ENCODE data around the gene FARP1.

Gene FARP1

DNA sequence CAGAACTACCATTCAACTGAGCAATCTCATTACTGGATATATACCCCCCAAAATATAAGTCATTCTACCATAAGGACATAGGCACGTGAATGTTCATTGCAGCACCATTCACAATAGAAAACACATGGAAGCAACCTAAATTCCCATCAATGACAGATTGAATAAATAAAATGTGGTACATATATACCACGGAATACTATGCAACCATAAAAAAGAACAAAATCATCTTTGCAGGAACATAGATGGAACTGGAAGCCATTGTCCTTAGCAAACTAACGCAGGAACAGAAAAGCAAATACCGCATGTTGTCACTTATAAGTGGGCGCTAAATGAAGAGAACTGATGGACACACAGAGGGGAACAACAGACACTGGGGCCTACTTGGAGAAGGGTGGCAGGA, 20.0 kb downstream of the FARP1 start:
- H3K4me3 ChIP-seq (ENCODE audit: low read depth, low read length): no peak overlapping the region
- TF ChIP-seq, protein P1, sequence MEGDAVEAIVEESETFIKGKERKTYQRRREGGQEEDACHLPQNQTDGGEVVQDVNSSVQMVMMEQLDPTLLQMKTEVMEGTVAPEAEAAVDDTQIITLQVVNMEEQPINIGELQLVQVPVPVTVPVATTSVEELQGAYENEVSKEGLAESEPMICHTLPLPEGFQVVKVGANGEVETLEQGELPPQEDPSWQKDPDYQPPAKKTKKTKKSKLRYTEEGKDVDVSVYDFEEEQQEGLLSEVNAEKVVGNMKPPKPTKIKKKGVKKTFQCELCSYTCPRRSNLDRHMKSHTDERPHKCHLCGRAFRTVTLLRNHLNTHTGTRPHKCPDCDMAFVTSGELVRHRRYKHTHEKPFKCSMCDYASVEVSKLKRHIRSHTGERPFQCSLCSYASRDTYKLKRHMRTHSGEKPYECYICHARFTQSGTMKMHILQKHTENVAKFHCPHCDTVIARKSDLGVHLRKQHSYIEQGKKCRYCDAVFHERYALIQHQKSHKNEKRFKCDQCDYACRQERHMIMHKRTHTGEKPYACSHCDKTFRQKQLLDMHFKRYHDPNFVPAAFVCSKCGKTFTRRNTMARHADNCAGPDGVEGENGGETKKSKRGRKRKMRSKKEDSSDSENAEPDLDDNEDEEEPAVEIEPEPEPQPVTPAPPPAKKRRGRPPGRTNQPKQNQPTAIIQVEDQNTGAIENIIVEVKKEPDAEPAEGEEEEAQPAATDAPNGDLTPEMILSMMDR (IDR thresholded peaks at IDR 0.05; ENCODE audit: low read depth, low read length): no peak

DNA sequence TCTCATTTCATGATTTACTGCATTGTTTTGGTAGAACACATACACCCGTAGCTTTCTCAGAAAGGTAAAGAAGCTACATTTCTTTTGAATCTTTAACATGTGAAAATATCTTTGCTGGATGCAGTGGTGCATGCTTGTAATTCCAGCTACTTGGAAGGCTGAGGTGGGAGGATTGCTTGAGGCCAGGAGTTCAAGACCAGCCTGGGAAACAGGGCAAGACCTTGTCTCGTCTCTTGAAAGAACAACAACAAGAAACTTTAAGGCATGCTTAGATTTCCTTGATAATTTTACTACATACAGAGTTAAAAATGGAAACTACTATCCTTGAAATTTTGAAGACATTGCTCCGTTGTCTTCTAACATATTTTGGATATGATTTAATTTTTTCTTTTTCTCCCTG, 26.4 kb downstream of the FARP1 start:
- TF ChIP-seq, protein P1 (IDR thresholded peaks at IDR 0.05; ENCODE audit: low read depth, low read length): no peak
- no peak overlapping the region for H3K4me3 ChIP-seq (ENCODE audit: low read depth, low read length)

DNA sequence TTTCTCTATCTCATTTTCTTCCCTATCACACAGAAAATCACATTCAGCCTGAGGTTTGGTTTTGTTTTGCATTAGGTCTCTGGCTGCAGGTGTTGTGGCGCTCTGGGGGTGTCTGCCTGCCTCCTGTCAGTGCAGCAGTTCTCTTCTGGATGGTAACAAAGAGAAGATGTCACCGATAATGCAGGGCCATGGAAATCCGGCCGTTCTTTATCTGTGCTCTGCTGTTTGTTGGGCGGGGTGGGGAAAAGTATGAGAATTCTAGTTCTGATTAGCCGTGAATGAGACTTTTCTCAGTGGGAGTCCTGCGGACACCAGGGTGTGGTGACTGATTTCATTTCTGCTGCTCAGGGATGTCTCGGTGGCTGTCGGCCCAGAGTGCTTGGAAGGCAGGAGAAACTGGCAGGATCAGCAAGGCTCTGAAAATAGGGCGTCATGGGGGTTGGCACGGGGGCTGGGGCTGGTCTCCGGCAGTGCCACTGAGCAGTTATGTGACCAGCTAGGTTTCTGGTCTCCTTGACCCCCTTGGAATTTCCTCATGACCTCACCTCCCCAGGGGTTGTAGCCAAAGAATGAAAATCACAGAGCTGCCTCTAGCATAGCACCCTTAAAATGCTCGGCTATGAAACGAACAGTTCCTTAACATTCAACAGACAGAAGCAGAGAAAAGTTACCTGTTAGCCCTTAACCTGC, 29.2 kb downstream of the FARP1 start:
- TF ChIP-seq, protein P1 (IDR thresholded peaks at IDR 0.05; ENCODE audit: low read depth, low read length): no peak
- peak overlapping the region; percentile 26; the same call in 1 of the 2 replicates for H3K4me3 ChIP-seq (ENCODE audit: low read depth, low read length)

DNA sequence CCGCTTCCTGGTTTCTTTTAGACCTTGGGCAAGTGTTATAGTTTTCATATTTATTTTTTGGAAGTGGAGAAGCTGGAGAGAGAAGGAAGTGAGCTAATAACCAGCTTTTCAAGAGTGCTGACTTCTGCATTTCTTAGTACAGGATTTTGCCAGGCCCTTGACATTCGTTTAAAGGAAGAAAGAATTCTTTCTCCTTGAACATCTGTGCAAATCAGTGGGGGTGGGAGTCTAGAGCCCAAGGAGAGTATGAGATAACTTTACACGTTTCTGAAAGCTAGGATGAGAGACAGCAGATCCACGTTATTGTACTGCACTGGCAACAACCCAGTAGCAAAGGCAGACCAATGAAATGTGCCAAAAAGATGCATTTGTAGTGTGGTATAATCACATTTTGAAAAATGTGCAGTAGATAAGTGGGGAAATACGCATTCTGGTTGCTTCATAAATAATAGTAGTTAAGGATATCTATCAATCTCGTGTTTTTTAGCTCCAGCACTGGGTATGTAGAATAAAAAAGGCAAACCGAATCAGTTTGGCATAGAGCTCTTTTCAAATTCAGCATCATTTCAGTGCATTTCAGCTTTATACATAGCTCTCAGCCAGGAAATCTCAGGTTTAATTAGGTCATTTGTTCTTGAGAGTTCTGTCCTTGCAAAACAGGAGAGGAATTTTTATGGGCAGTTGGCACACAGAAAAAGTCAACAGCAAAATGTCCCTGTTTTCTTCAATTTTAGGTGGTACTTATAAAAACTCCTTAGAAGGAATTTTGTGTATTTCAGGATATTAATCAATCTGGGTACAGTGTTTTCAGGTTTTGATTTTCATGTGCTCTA, 29.9 kb downstream of the FARP1 start:
- H3K4me3 ChIP-seq (ENCODE audit: low read depth, low read length): peak overlapping the region; percentile 26; the same call in 1 of the 2 replicates
- TF ChIP-seq, protein P1 (IDR thresholded peaks at IDR 0.05; ENCODE audit: low read depth, low read length): no peak

DNA sequence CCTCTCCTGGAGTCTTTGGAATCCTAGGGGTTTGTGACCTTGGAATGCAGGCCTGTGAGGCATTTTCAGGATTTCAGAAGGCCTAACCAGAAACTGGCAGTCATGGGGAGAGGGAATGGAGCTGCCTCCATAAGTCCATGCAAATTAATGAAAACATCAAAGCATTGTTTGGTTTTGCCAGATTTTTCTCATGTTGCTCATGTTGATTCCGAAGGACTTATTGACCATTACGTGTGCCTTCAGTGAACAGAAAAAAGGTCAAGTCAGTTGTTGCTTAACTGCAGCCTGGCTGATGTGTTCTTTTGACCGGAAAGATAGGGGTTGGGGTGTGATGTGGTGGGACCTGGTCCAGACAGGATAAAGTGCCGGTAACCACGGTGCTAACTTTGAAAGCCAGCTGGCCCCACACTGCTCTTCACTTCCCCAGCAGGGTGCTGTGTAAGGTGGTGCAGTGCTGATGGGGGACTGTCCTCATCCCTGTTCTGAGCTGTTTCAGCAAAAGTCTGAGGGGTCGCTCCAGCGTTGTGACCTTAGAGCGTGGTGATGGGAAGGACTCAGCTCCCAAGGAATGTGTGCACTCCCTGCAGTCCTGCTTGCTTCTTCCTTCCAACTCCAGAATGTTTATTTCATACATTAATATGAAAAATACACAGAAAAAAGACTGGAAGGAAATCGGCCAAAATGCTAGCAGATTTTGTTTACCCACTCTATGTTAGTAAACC, 30.7 kb downstream of the FARP1 start:
- peak overlapping the region; percentile 44 for H3K4me3 ChIP-seq (ENCODE audit: low read depth, low read length)
- TF ChIP-seq, protein P1 (IDR thresholded peaks at IDR 0.05; ENCODE audit: low read depth, low read length): no peak

DNA sequence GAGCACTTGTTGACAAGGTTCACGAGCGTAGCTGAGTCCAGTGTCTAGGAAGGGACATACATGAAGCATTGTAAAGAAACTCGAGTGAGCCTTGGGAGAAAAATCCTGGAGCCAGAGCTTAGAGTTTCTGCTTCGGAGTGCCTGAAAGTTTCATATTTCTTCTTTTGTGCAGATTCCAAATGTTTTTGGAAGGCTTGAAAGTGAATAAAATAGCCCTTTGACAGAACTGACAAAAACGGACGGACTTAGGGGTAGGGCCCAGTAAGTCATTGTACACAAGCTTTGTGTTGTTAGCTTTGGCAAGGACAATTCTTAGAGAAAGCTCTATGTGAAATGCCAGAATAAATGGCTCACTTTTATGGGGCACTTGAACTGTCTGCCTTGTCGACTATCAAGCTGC, 31.4 kb downstream of the FARP1 start:
- H3K4me3 ChIP-seq (ENCODE audit: low read depth, low read length): peak overlapping the region; percentile 44

More for the DNA sequence above, 31.4 kb downstream of the FARP1 start:
- TF ChIP-seq, protein P1 (IDR thresholded peaks at IDR 0.05; ENCODE audit: low read depth, low read length): no peak
